ENCODE measurements around the gene SCN4A. TPM values are rescaled to one million over a fixed set of nuclear protein-coding genes. Genes with fewer than 3 reads are reported as not detected.

The SCN4A gene
- total RNA-seq, 2 donors from 2014 or later = 0.07 to 0.27 TPM

DNA sequence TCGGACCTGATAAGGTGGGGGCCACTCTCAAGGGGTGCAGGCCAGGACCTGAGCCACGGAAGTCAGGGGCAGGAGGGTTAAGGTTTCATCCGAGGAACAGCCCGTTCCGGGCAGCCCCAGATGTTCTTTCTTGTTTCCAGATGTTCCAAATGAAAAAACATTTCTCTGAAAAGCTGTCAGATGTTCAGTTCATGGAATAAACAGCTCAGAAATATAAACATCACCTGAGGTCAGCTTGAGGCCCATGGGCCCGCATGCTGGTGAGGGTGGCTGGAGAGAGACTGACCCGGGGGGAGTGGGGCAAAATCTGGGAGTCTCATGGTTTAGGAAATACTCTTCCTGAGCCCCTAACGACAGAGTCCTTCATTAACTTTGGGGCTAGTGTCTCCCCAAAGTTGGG, 39.1 kb downstream of the SCN4A start:
- TF ChIP-seq, protein P1, sequence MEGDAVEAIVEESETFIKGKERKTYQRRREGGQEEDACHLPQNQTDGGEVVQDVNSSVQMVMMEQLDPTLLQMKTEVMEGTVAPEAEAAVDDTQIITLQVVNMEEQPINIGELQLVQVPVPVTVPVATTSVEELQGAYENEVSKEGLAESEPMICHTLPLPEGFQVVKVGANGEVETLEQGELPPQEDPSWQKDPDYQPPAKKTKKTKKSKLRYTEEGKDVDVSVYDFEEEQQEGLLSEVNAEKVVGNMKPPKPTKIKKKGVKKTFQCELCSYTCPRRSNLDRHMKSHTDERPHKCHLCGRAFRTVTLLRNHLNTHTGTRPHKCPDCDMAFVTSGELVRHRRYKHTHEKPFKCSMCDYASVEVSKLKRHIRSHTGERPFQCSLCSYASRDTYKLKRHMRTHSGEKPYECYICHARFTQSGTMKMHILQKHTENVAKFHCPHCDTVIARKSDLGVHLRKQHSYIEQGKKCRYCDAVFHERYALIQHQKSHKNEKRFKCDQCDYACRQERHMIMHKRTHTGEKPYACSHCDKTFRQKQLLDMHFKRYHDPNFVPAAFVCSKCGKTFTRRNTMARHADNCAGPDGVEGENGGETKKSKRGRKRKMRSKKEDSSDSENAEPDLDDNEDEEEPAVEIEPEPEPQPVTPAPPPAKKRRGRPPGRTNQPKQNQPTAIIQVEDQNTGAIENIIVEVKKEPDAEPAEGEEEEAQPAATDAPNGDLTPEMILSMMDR (IDR thresholded peaks at IDR 0.05) = no peak
- DNase-seq = no peak
- intact Hi-C loops (cut with DNase I) = no loop called here
- Histone ChIP-seq H3K9ac (ENCODE audit: low read depth in 2 of 2, low read length in 2 of 2) (no peak overlapping the region), H3K36me3 (no peaks in the 10 kb centered on the region), H3K27me3 (no peaks in the 10 kb centered on the region), H3K4me3 (no peak overlapping the region), H3K9me3 (no peaks in the 10 kb centered on the region), H3K4me1 (no peaks in the 10 kb centered on the region), H3K27ac (no peak overlapping the region)

DNA sequence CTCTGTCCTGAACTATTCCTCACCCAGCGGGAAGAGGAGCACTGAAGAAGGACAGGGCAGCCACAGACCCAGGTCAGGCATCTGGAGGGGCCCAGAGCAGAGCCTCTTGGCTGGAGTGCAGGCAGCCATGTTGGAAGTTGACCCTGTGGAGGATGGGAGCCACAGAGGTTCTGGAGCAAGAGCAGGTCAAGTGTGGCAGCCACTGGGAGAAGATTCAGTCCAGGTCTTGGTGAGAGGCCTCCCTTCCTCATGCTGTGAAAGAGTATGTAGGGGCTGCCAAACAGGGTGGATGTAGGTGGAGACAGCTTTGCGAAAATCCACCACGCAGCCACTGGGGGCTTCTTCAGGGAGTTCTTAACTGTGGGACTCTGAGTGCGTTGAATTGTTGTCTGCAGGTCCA, 40.0 kb downstream of the SCN4A start:
- H3K36me3 ChIP-seq = no peaks in the 10 kb centered on the region
- H3K9ac ChIP-seq (ENCODE audit: low read depth in 2 of 2, low read length in 2 of 2) = no peak overlapping the region
- intact Hi-C loops (cut with DNase I) = no loop called here
- DNase-seq = no peak
- no peak overlapping the region for H3K27ac ChIP-seq
- H3K4me1 ChIP-seq = no peaks in the 10 kb centered on the region
- no peaks in the 10 kb centered on the region for H3K9me3 ChIP-seq
- no peak overlapping the region for H3K4me3 ChIP-seq
- TF ChIP-seq, protein P1 (IDR thresholded peaks at IDR 0.05) = no peak
- no peaks in the 10 kb centered on the region for H3K27me3 ChIP-seq

DNA sequence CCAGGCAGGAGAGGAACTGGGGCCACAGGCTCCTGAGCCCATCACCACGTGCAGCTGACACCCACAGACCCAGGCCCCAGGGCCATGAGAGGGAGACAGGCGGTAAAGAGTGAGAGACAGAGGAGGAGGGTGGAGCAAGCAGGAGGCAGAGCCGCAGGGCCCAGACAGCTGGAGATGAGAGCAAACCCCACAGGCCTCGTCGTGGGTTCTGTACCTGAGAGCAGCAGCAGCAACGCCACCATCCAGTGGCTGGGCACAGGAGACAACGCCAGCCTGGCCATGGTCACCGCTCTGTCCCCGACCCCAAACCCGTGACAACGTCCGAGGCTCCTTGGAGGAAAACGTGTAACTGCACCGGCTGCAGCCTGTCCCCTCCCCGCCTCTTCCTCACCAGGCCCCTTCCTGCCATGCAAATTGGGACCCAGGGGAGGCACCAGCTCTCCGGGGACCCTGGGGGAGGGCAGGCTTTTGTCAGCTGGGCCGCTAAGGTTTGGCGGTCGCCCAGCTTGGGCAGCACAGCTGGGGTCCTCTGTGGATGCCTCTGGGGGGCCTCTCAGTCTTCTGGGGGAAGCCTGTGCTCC, 40.6 kb downstream of the SCN4A start, which contains the start of gene CD79B:
TSS of gene CD79B (minus strand) at position 351 of the 581 bp plus-strand sequence. CDS start at position 281, 70 bp downstream.
- H3K27ac ChIP-seq = no peak within 1 kb of the TSS
- peak within 1 kb of the TSS; percentile 11 for H3K4me3 ChIP-seq
- no peaks in the 10 kb centered on the region for H3K9me3 ChIP-seq
- no peaks in the 10 kb centered on the region for H3K27me3 ChIP-seq
- H3K4me1 ChIP-seq = no peaks in the 10 kb centered on the region
- intact Hi-C loops (cut with DNase I) = no loop called here
- peak within 1 kb of the TSS; percentile 19 to 62 for H3K9ac ChIP-seq (ENCODE audit: low read depth in 2 of 2, low read length in 2 of 2)
- TF ChIP-seq, protein P1 (IDR thresholded peaks at IDR 0.05) = no peak
- no peak for DNase-seq
- H3K36me3 ChIP-seq = no peaks in the 10 kb centered on the region

DNA sequence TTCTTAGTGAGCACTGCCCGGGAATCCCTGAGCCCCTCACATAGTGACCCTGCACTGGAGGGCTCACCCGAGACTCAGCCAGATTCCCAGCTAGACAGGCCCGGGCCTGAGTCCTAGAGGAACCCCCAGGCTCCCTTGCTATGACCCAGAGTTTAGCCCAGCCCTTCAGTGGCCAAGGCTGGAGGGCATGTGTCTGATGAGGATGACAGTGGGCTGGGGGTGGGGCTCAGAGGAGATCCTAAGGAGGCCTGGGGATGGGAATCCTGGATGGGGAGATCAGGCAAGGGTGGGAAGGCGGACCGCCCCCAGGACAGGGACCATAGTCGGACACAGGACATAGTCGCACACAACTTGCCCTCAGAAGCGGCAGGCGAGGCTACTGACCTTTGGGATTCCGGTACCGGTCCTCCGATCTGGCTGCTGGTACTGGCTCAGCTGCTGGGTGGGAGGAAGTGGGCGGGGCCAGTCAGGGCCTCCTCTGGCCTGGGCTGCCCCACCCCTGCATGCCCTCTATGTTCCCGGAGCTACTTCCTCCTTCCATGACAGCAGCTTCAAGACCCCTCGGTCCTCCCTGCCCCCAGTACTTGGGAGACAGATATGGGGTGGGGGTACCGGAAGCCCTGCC, 41.7 kb downstream of the SCN4A start:
- TF ChIP-seq, protein P1 (IDR thresholded peaks at IDR 0.05) = no peak
- H3K27me3 ChIP-seq = no peaks in the 10 kb centered on the region
- no peaks in the 10 kb centered on the region for H3K9me3 ChIP-seq
- H3K36me3 ChIP-seq = no peaks in the 10 kb centered on the region
- intact Hi-C loops (cut with DNase I) = no loop called here
- no peaks in the 10 kb centered on the region for H3K4me1 ChIP-seq
- H3K9ac ChIP-seq (ENCODE audit: low read depth in 2 of 2, low read length in 2 of 2) = peak overlapping the region; percentile 12 to 18
- H3K27ac ChIP-seq = no peak overlapping the region
- peak overlapping the region; percentile 6 for H3K4me3 ChIP-seq
- peak; percentile 66 for DNase-seq

DNA sequence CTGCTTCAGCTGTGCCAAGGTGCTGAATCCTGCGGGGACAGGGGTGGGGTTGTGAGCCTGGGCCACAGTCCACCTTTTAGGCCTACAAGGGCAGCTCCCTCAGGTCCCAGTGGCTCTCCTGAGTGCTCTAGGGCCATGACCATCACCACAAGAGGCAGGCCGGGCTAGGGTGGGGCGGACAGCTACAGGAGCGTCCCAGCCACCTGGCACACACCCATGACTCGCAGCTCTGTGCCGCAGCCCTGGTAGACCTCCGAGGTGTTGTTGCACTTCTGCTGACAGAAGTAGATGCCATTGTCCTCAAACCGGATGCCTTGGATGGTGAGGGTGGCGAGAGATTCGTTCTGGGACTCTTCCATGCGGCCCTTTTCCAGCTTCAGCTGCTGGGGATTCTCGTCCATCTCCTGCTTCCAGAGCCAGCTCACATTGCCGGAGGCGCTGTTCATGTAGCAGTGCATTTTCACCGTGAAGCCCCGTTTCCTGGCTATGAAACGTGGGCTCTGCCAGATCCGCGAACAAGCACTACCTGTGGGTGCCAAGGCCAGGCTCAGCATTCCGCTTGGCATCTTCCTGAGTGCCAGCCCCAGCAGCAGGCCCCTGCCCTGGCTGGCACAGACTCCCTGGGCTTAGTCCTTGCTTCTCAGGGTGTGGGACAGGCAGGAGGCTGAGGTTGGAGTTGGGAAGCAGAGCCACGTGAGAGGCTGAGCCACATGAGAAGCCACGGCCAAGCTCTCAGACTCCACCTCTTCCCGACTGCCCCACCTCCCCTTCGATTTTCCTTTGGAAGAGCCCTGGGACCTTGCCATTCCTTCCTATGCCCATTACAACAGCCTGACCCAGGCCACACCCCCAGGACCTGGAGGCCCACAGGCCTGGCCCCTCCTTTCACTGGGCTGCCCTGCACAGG, 42.6 kb downstream of the SCN4A start:
- TF ChIP-seq, protein P1 (IDR thresholded peaks at IDR 0.05) = no peak
- peak overlapping the region in 1 of 2 donors; percentile 18 for H3K9ac ChIP-seq (ENCODE audit: low read depth in 2 of 2, low read length in 2 of 2)
- no peaks in the 10 kb centered on the region for H3K4me1 ChIP-seq
- no peak overlapping the region for H3K4me3 ChIP-seq
- intact Hi-C loops (cut with DNase I) = no loop called here
- no peak overlapping the region for H3K27ac ChIP-seq
- H3K9me3 ChIP-seq = no peaks in the 10 kb centered on the region
- H3K27me3 ChIP-seq = no peaks in the 10 kb centered on the region
- no peak for DNase-seq
- H3K36me3 ChIP-seq = no peaks in the 10 kb centered on the region
